ENCODE results near the gene CD300H.

Gene CD300H

GRCh38 chr17:74545843-74546230 lies 21.5 kb downstream of the CD300H start, which contains the start of gene CD300C:
Gene CD300C, minus strand, starts transcription at chr17:74546115. Its CDS starts 333 bp downstream, at chr17:74545782.
- no peak for DNase-seq (ENCODE audit: low spot score)
- TF ChIP-seq CTCF (IDR thresholded peaks at IDR 0.05; ENCODE audit: borderline replicate concordance, control extremely low read depth, extremely low read depth, insufficient read depth, missing control alignments): no peak

GRCh38 chr17:74544991-74545842 lies 22.1 kb downstream of the CD300H start:
- in situ Hi-C loops (cut with MboI; ENCODE audit: low sequenced_read_pairs, unreplicated experiment): no loop called here
- TF ChIP-seq CTCF (IDR thresholded peaks at IDR 0.05; ENCODE audit: borderline replicate concordance, control extremely low read depth, extremely low read depth, insufficient read depth, missing control alignments): no peak
- DNase-seq (ENCODE audit: low spot score): no peak

More at GRCh38 chr17:74545843-74546230, 21.5 kb downstream of the CD300H start, which contains the start of gene CD300C:
- in situ Hi-C loops (cut with MboI; ENCODE audit: low sequenced_read_pairs, unreplicated experiment): no loop called here

GRCh38 chr17:74543891-74544760 lies 23.2 kb downstream of the CD300H start:
- DNase-seq (ENCODE audit: low spot score): no peak
- TF ChIP-seq CTCF (IDR thresholded peaks at IDR 0.05; ENCODE audit: borderline replicate concordance, control extremely low read depth, extremely low read depth, insufficient read depth, missing control alignments): no peak
- in situ Hi-C loops (cut with MboI; ENCODE audit: low sequenced_read_pairs, unreplicated experiment): no loop called here

GRCh38 chr17:74543406-74543805 lies 23.9 kb downstream of the CD300H start:
- DNase-seq (ENCODE audit: low spot score): no peak
- in situ Hi-C loops (cut with MboI; ENCODE audit: low sequenced_read_pairs, unreplicated experiment): no loop called here
- no peak for TF ChIP-seq CTCF (IDR thresholded peaks at IDR 0.05; ENCODE audit: borderline replicate concordance, control extremely low read depth, extremely low read depth, insufficient read depth, missing control alignments)

GRCh38 chr17:74542727-74543383 lies 24.5 kb downstream of the CD300H start:
- no peak for TF ChIP-seq CTCF (IDR thresholded peaks at IDR 0.05; ENCODE audit: borderline replicate concordance, control extremely low read depth, extremely low read depth, insufficient read depth, missing control alignments)

GRCh38 chr17:74542166-74542565 lies 25.1 kb downstream of the CD300H start:
- in situ Hi-C loops (cut with MboI; ENCODE audit: low sequenced_read_pairs, unreplicated experiment): no loop called here

More at GRCh38 chr17:74542727-74543383, 24.5 kb downstream of the CD300H start:
- DNase-seq (ENCODE audit: low spot score): no peak
- in situ Hi-C loops (cut with MboI; ENCODE audit: low sequenced_read_pairs, unreplicated experiment): no loop called here

More at GRCh38 chr17:74542166-74542565, 25.1 kb downstream of the CD300H start:
- no peak for DNase-seq (ENCODE audit: low spot score)
- TF ChIP-seq CTCF (IDR thresholded peaks at IDR 0.05; ENCODE audit: borderline replicate concordance, control extremely low read depth, extremely low read depth, insufficient read depth, missing control alignments): no peak
